Parathyroid adenoma (tissue), 2 donors: ENCODE results near the gene XYLT1.

Experiments
- H2AFZ ChIP-seq: fragments of 300-600 bp; sonication (generic); one replicate; pipeline ENCODE4 v1.7.0; 2017; ENCODE audit warnings: antibody characterized with exemption, mild to moderate bottlenecking
- H3K27ac ChIP-seq: fragments of 300-600 bp; sonication (generic); one replicate; pipeline ENCODE4 v1.7.0; 2017
- H3K27me3 ChIP-seq: fragments of 300-600 bp; sonication (generic); one replicate; pipeline ENCODE4 v1.7.0; 2017; ENCODE audit warnings: low read length; ENCODE audit not compliant: control insufficient read depth, insufficient read depth
- H3K36me3 ChIP-seq: fragments of 300-600 bp; sonication (generic); one replicate; pipeline ENCODE4 v1.7.0; 2017; ENCODE audit warnings: low read length; ENCODE audit not compliant: control insufficient read depth, insufficient read depth
- H3K4me1 ChIP-seq: fragments of 300-600 bp; sonication (generic); one replicate; pipeline ENCODE4 v1.7.0; 2017; ENCODE audit warnings: control low read depth
- H3K4me2 ChIP-seq: fragments of 300-600 bp; sonication (generic); one replicate; pipeline ENCODE4 v1.7.0; 2017; ENCODE audit warnings: low read length
- H3K4me3 ChIP-seq: fragments of 300-600 bp; sonication (generic); one replicate; pipeline ENCODE4 v1.7.0; 2017; ENCODE audit warnings: low read depth, low read length
- H3K79me2 ChIP-seq: fragments of 300-600 bp; sonication (generic); one replicate; pipeline ENCODE4 v1.7.0; 2017; ENCODE audit warnings: control low read depth
- H3K9ac ChIP-seq: fragments of 300-600 bp; sonication (generic); one replicate; pipeline ENCODE4 v1.7.0; 2017; ENCODE audit warnings: mild to moderate bottlenecking
- H3K9me3 ChIP-seq: fragments of 300-600 bp; sonication (generic); one replicate; pipeline ENCODE4 v1.7.0; 2017; ENCODE audit warnings: low read length; ENCODE audit not compliant: control insufficient read depth
- CTCF ChIP-seq: fragments of 300-600 bp; sonication (generic); IDR thresholded peaks from one replicate; pipeline ENCODE4 v1.7.0; 2017; ENCODE audit warnings: antibody characterized with exemption, mild to moderate bottlenecking
- donor health status: primary hyperparathyroidism.

The XYLT1 gene

GRCh38 chr16:17266608-17267313 lies 204.0 kb downstream of the XYLT1 start:
- no peak overlapping the region for H2AFZ ChIP-seq
- no peaks in the 10 kb centered on the region for H3K36me3 ChIP-seq
- no peak overlapping the region for H3K4me2 ChIP-seq
- H3K9ac ChIP-seq = no peak overlapping the region
- H3K27ac ChIP-seq = no peak overlapping the region
- no peaks in the 10 kb centered on the region for H3K79me2 ChIP-seq
- H3K4me3 ChIP-seq = no peak overlapping the region
- H3K4me1 ChIP-seq = peaks cover 9% of the 10 kb centered on the region
- H3K9me3 ChIP-seq = no peaks in the 10 kb centered on the region
- no peaks in the 10 kb centered on the region for H3K27me3 ChIP-seq
- TF ChIP-seq CTCF = no peak

- no peaks in the 10 kb centered on the region for H3K36me3 ChIP-seq
- H2AFZ ChIP-seq = no peak overlapping the region
- no peak overlapping the region for H3K27ac ChIP-seq
- no peaks in the 10 kb centered on the region for H3K9me3 ChIP-seq
- no peak overlapping the region for H3K4me3 ChIP-seq
- H3K4me2 ChIP-seq = no peak overlapping the region
- no peak overlapping the region for H3K9ac ChIP-seq
- H3K4me1 ChIP-seq = peaks cover under 1% of the 10 kb centered on the region
- TF ChIP-seq CTCF = no peak
- H3K79me2 ChIP-seq = no peaks in the 10 kb centered on the region
- H3K27me3 ChIP-seq = no peaks in the 10 kb centered on the region
Measured at GRCh38 chr16:17265154-17265553, 205.6 kb downstream of the XYLT1 start.

- no peak overlapping the region for H2AFZ ChIP-seq
- no peaks in the 10 kb centered on the region for H3K9me3 ChIP-seq
- no peak overlapping the region for H3K27ac ChIP-seq
- no peak overlapping the region for H3K9ac ChIP-seq
- H3K36me3 ChIP-seq = no peaks in the 10 kb centered on the region
- H3K27me3 ChIP-seq = no peaks in the 10 kb centered on the region
- H3K79me2 ChIP-seq = no peaks in the 10 kb centered on the region
- H3K4me1 ChIP-seq = no peaks in the 10 kb centered on the region
- H3K4me2 ChIP-seq = no peak overlapping the region
- no peak overlapping the region for H3K4me3 ChIP-seq
- no peak for TF ChIP-seq CTCF
Measured at GRCh38 chr16:17261197-17261858, 209.4 kb downstream of the XYLT1 start.

- no peaks in the 10 kb centered on the region for H3K36me3 ChIP-seq
- H3K27me3 ChIP-seq = no peaks in the 10 kb centered on the region
- H3K27ac ChIP-seq = no peak overlapping the region
- H3K79me2 ChIP-seq = no peaks in the 10 kb centered on the region
- no peak overlapping the region for H3K4me2 ChIP-seq
- no peak overlapping the region for H3K4me3 ChIP-seq
- H2AFZ ChIP-seq = no peak overlapping the region
- H3K4me1 ChIP-seq = no peaks in the 10 kb centered on the region
- TF ChIP-seq CTCF = no peak
- H3K9me3 ChIP-seq = no peaks in the 10 kb centered on the region
- no peak overlapping the region for H3K9ac ChIP-seq
Measured at GRCh38 chr16:17260276-17260849, 210.4 kb downstream of the XYLT1 start.
